ENCODE measurements around the gene EIF4G3. TPM values are rescaled to one million over a fixed set of nuclear protein-coding genes. Genes with fewer than 3 reads are reported as not detected.
"Not testable (repeated sequence)": the region's sequence is repeated elsewhere in the genome, so short reads cannot be mapped to it uniquely, and the experiment has no call there.

EIF4G3 gene
- polyA plus RNA-seq, 1 donor (not counting 4 experiments of a cell fraction or from before 2014, with no cell fraction given) = 44.6 TPM

DNA sequence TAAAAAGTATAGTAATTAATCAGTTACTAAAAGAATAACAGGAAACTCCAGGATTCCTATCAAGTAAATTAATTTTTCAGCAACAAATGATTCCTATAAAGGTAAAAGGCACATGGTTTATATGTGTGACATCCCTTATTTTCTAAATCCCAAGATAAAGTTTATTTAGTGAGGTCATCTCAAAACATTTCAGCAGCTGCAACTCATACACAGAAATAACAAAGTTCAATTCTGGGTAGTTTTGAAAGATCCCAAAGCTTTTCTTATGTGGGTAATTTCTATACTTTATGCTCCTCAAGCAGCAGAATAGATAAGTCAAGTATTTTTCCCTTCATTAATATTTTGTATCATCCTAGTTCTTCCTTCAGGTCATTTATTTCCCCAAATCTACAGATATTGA is 117.7 kb downstream of the EIF4G3 start:
- peaks cover 9% of the 10 kb centered on the region for H3K4me1 ChIP-seq (ENCODE audit: control insufficient read depth, extremely low read depth, insufficient read depth, low read length)
- no peaks in the 10 kb centered on the region for H3K36me3 ChIP-seq (ENCODE audit: control insufficient read depth in 2 of 2, extremely low read depth in 1 of 2, insufficient read depth in 2 of 2, low read length in 2 of 2)
- no peak overlapping the region for H3K9ac ChIP-seq (ENCODE audit: control insufficient read depth, extremely low read depth, insufficient read depth, low read length)
- peaks cover 2% of the 10 kb centered on the region for H3K79me2 ChIP-seq (ENCODE audit: control insufficient read depth, insufficient read depth, low read length)
- H4K20me1 ChIP-seq (ENCODE audit: control insufficient read depth, extremely low read depth, insufficient read depth, low read length) = no peaks in the 10 kb centered on the region
- DNase-seq (ENCODE audit: low read depth, low spot score) (no peak), FAIRE-seq (no peak)
- TF ChIP-seq EZH2 (IDR thresholded peaks at IDR 0.05; ENCODE audit: low read length) = no peak
- TF ChIP-seq CTCF (optimal IDR thresholded peaks at IDR 0.05 in 1 of 3, IDR thresholded peaks at IDR 0.05 in 1 of 3, conservative IDR thresholded peaks at IDR 0.05 in 1 of 3; ENCODE audit: extremely low read depth in 1 of 3, insufficient read depth in 2 of 3, low read length in 3 of 3) = no peak
- no peak overlapping the region for H3K4me2 ChIP-seq (ENCODE audit: control insufficient read depth, extremely low read depth, insufficient read depth, low read depth, low read length)
- no peaks in the 10 kb centered on the region for H3K27me3 ChIP-seq (ENCODE audit: control insufficient read depth, extremely low read depth, insufficient read depth, low read length)
- no peaks in the 10 kb centered on the region for H3K9me3 ChIP-seq (ENCODE audit: control insufficient read depth, low read depth, low read length)
- dilution Hi-C loops (cut with MboI; ENCODE audit: extremely low pct_ligation_motif_present, low sequenced_read_pairs) = no loop called here
- no peak overlapping the region for H3K27ac ChIP-seq (ENCODE audit: control insufficient read depth, insufficient read depth, low read length)
- H3K4me3 ChIP-seq (ENCODE audit: control insufficient read depth in 2 of 3, extremely low read depth in 1 of 3, insufficient read depth in 2 of 3, low read depth in 1 of 3, low read length in 3 of 3) = no peak overlapping the region
- no peak overlapping the region for H2AFZ ChIP-seq (ENCODE audit: control insufficient read depth, low read length)
- no peaks in the 10 kb centered on the region for H3K9me1 ChIP-seq (ENCODE audit: control insufficient read depth, extremely low read depth, insufficient read depth, low read length)

- H3K9me1 ChIP-seq (ENCODE audit: control insufficient read depth, extremely low read depth, insufficient read depth, low read length) = no peaks in the 10 kb centered on the region
- no peaks in the 10 kb centered on the region for H3K27me3 ChIP-seq (ENCODE audit: control insufficient read depth, extremely low read depth, insufficient read depth, low read length)
- no peaks in the 10 kb centered on the region for H3K36me3 ChIP-seq (ENCODE audit: control insufficient read depth in 2 of 2, extremely low read depth in 1 of 2, insufficient read depth in 2 of 2, low read length in 2 of 2)
- no peak overlapping the region for H3K9ac ChIP-seq (ENCODE audit: control insufficient read depth, extremely low read depth, insufficient read depth, low read length)
- peaks cover 2% of the 10 kb centered on the region for H3K79me2 ChIP-seq (ENCODE audit: control insufficient read depth, insufficient read depth, low read length)
- peak overlapping the region; percentile 54 for H3K4me2 ChIP-seq (ENCODE audit: control insufficient read depth, extremely low read depth, insufficient read depth, low read depth, low read length)
- TF ChIP-seq CTCF (optimal IDR thresholded peaks at IDR 0.05 in 1 of 3, IDR thresholded peaks at IDR 0.05 in 1 of 3, conservative IDR thresholded peaks at IDR 0.05 in 1 of 3; ENCODE audit: extremely low read depth in 1 of 3, insufficient read depth in 2 of 3, low read length in 3 of 3) (peak in 1 of 3 experiments; percentile 26), EZH2 (IDR thresholded peaks at IDR 0.05; ENCODE audit: low read length) (no peak)
- H4K20me1 ChIP-seq (ENCODE audit: control insufficient read depth, extremely low read depth, insufficient read depth, low read length) = no peaks in the 10 kb centered on the region
- peaks cover 9% of the 10 kb centered on the region for H3K4me1 ChIP-seq (ENCODE audit: control insufficient read depth, extremely low read depth, insufficient read depth, low read length)
- no peak for FAIRE-seq
- no peak overlapping the region for H2AFZ ChIP-seq (ENCODE audit: control insufficient read depth, low read length)
- no peak overlapping the region for H3K27ac ChIP-seq (ENCODE audit: control insufficient read depth, insufficient read depth, low read length)
- dilution Hi-C loops (cut with MboI; ENCODE audit: extremely low pct_ligation_motif_present, low sequenced_read_pairs) = no loop called here
- no peak overlapping the region for H3K4me3 ChIP-seq (ENCODE audit: control insufficient read depth in 2 of 3, extremely low read depth in 1 of 3, insufficient read depth in 2 of 3, low read depth in 1 of 3, low read length in 3 of 3)
- DNase-seq (ENCODE audit: low read depth, low spot score) = no peak
- no peaks in the 10 kb centered on the region for H3K9me3 ChIP-seq (ENCODE audit: control insufficient read depth, low read depth, low read length)
Observed at GRCh38 chr1:21058035-21058793, 118.5 kb downstream of the EIF4G3 start.

DNA sequence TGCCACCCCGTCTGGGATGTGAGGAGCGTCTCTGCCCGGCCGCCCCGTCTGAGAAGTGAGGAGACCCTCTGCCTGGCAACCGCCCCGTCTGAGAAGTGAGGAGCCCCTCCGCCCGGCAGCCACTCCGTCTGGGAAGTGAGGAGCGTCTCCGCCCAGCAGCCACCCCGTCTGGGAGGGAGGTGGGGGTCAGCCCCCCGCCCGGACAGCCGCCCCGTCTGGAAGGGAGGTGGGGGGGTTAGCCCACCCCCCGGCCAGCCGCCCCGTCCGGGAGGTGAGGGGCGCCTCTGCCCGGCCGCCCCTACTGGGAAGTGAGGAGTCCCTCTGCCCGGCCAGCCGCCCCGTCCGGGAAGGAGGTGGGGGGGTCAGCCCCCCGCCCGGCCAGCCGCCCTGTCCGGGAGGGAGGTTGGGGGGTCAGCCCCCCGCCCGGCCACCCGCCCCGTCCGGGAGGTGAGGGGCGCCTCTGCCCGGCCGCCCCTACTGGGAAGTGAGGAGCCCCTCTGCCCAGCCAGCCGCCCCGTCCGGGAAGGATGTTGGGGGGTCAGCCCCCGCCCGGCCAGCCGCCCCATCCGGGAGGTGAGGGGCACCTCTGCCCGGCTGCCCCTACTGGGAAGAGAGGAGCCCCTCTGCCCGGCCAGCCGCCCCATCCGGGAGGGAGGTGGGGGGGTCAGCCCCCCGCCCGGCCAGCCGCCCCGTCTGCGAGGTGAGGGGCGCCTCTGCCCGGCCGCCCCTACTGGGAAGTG is 123.3 kb downstream of the EIF4G3 start:
- H2AFZ ChIP-seq (ENCODE audit: control insufficient read depth, low read length); dilution Hi-C loops (cut with MboI; ENCODE audit: extremely low pct_ligation_motif_present, low sequenced_read_pairs); H3K79me2 ChIP-seq (ENCODE audit: control insufficient read depth, insufficient read depth, low read length); H3K36me3 ChIP-seq (ENCODE audit: control insufficient read depth in 2 of 2, extremely low read depth in 1 of 2, insufficient read depth in 2 of 2, low read length in 2 of 2); FAIRE-seq; H3K27me3 ChIP-seq (ENCODE audit: control insufficient read depth, extremely low read depth, insufficient read depth, low read length); H3K9me3 ChIP-seq (ENCODE audit: control insufficient read depth, low read depth, low read length); DNase-seq (ENCODE audit: low read depth, low spot score); H4K20me1 ChIP-seq (ENCODE audit: control insufficient read depth, extremely low read depth, insufficient read depth, low read length); H3K27ac ChIP-seq (ENCODE audit: control insufficient read depth, insufficient read depth, low read length); H3K4me1 ChIP-seq (ENCODE audit: control insufficient read depth, extremely low read depth, insufficient read depth, low read length); H3K4me2 ChIP-seq (ENCODE audit: control insufficient read depth, extremely low read depth, insufficient read depth, low read depth, low read length); H3K9me1 ChIP-seq (ENCODE audit: control insufficient read depth, extremely low read depth, insufficient read depth, low read length); H3K9ac ChIP-seq (ENCODE audit: control insufficient read depth, extremely low read depth, insufficient read depth, low read length); H3K4me3 ChIP-seq (ENCODE audit: control insufficient read depth in 2 of 3, extremely low read depth in 1 of 3, insufficient read depth in 2 of 3, low read depth in 1 of 3, low read length in 3 of 3): not testable (repeated sequence)
